Retina (tissue), 1 donor: ENCODE results near the gene UFSP1.
"Not testable (repeated sequence)": the region's sequence is repeated elsewhere in the genome, so short reads cannot be mapped to it uniquely, and the experiment has no call there.

Experiments
- DNase-seq: peaks from one replicate; pipeline ENCODE4 v3.0.0-alpha.2; 2016

Gene UFSP1

DNA sequence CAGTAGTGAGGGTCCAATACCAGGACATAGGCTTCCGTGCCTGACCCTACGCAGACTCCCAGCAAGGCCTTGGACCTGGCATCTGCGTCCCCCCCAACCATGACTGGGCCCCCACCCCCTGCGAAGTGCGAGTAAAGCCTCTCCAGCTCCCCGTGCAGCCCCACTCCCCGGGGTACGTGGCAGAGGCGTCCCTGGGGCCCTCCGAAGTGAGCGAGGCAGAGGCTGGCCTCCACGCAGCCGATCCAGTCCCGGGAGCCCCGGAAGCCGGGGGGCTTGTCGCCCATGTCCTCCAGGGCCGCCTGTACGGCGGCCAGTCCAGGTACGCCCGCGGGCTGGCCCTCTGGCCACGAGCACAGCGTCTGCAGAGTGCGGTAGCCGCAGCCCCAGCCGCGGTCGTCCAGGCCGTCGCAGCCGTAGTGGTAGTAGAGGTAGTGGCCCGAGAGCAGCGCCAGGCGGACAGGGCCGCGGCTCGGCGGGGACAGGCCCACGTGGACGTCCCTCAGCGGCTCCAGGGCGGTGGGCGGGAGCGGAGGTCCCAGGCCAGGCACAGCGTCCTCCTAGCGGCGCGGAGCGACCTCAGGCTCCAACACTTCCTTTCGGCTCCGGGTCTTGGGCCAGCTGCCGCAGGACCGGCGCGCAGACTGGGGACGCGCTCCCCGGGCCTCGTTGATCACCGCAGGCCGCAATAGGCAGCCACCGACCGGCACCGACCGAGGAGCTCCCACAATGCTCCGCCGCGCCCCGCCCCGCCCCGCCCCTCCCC lies at the start of gene UFSP1:
UFSP1 (minus strand) TSS at position 728 of the 763 bp plus-strand sequence; CDS start at position 284, 444 bp downstream.
- peak; percentile 93 for DNase-seq

DNA sequence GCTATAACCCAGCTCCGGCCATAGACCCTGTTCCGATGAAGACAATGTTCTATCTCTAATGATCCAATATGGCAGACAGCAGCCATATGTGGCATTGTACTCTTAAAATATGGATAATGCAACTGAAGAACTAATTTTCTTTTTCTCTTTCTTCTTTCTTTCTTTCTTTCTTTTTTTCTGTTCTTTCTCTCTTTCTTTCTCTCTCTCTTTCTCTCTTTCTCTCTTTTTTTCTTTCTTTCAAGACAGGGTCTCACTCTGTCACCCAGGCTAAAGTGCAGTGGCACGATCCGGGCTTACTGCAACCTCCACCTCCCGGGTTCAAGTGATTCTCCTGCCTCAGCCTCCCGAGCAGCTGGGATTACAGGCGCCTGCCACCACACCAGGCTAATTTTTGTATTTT lies 46.7 kb upstream of the UFSP1 start:
- not testable (repeated sequence) for DNase-seq

DNA sequence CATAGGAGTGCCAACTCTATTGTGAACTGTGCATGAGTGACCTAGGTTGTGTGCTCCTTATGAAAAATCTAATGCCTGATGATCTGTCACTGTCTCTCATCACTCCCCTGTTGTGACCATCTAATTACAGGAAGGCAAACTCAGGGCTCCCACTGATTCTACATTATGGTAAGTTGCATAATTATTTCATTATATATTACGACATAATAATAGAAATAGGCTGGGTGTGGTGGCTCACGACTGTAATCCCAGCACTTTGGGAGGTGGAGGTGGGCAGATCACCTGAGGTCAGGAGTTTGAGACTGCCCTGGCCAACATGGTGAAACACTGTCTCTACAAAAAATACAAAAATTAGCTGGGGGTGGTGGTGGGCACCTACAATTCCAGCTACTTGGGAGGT lies 45.9 kb upstream of the UFSP1 start:
- not testable (repeated sequence) for DNase-seq

DNA sequence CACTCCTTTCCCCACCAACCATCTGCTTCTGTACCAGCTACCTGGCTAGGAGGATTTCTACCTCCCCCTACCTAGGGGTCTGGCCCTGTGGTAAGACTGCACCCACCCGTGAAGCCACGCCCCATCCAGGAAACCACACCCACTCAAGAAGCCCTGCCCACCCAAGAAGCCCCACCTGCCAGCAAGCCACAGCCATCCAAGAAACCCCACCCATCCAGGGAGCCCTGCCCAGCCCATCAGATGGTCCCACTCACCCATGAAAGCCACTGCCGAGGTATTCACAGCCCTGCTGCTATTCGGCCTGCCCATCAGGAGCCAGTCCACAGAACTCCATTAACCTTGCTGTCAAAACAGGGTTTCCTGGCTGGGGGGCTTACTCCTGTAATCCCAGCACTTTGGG lies 44.2 kb upstream of the UFSP1 start:
- no peak for DNase-seq

DNA sequence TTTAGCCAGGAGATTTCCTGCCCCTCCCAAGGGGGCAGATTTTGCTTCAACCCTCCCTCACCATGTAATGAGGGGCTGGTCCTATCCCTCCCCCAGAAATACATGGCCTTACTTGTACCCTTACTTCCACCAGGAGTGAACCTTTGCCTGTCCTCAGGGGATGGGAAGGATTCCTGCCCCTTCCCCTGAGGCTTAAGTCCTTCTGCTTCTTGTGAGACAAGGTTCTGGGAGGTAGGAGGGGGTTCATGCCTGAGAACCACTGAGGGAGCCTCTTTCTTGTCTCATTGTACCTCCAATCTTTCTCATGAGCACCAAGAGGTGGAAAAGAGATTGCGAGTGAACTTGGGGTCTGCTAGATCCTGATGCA lies 40.3 kb upstream of the UFSP1 start:
- DNase-seq: no peak

DNA sequence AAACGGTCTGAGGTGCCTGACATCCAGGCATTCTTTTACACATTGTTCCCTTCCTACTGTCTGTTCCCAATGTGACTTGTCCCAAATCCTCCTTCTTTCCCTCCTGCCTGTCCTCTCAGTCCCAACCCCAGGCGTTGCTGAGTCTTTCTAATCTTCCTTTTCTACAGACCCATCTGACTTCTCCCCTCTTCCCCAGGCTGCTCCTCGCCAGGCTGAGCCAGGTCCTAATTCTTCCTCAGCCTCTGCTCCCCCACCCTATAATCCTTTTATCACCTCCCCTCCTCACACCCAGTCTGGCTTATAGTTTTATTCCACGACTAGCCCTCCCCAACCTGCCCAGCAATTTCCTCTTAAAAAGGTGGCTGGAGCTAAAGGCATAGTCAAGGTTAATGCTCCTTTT lies 34.1 kb upstream of the UFSP1 start:
- DNase-seq: not testable (repeated sequence)

DNA sequence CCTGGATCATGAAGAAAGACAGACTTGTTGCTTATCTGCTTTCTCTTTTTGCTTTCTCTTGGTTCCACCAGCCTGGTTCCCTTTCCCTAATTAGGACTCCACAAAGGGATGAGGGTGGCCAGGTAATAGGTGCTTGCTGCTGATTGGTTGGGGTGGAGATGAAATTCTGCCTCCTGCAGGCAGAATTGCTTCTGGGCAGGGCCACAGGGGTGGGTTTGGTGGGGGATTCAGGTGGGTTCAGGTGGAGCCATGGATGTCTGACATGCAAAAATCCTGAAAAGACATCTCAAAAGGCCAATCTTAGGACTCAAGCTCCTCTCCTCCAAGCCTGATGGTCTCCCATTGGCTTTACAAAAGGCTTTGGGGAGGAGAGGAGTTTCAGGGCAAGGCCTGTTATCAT lies 31.5 kb upstream of the UFSP1 start:
- no peak for DNase-seq

DNA sequence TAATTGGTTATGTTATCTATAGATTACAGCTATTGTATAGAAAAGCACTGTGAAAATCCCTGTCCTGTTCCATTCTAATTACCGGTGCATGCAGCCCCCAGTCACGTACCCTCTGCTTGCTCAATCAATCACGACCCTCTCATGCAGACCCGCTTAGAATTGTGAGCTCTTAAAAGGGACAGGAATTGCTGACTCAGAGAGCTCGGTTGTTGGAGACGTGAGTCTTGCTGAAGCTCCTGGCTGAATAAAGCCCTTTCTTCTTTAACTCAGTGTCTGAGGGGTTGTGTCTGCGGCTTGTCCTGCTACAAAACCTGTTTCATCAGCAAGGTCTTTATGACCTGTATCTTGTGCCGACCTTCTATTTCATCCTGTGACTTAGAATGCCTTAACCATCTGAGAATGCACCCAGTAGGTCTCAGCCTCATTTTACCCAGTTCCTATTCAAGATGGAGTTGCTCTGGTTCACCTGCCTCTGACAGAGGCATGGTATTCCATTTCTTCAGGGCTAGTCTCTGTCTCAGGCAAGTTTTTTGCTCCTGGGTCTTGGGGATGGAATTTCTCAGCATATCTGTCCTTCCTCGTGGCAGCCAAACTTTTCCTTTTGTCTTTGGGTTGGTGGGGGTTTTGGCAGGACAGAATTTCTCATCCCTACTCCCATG lies 30.4 kb upstream of the UFSP1 start:
- DNase-seq: not testable (repeated sequence)

DNA sequence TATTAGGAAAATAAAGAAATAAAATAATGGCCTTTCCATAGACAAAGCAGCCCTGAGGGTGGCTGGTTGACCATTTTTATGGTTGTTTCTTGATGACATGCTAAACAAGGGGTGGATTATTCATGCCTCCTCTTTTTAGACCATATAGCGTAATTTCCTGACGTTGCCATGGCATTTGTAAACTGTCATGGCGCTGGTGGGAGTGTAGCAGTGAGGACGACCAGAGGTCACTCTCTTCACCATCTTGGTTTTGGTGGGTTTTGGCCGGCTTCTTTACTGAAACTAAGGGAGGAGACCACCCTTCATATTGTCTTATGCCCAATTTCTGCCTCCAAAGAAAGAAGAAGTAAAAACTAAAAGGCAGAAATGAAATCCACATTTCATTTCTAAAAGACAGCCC lies 29.8 kb upstream of the UFSP1 start:
- DNase-seq: not testable (repeated sequence)

DNA sequence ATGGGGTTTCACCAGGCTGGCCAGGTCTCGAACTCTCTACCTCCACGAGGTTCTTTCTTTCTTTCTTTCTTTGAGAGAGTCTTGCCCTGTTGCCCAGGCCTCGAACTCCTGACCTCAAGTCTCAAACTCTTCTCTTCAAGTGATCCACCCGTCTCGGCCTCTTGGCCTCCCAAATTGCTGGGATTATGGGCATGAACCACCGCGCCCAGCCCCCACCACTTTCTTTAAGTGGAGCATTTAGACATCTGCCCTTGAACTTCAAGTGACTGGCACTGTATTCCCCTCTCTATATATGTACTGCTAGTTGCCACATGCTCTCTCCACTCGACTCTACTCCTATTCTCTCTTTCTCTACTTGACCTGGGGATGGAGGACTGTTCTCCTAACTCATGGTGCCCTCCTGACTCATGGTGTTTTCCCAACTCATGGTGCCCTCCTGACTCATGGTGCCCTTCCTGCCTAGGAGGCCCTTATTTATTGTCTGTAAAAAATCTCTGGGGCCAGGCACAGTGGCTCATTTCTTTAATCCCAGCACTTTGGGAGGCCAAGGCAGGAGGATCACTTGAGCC lies 25.4 kb upstream of the UFSP1 start:
- no peak for DNase-seq

DNA sequence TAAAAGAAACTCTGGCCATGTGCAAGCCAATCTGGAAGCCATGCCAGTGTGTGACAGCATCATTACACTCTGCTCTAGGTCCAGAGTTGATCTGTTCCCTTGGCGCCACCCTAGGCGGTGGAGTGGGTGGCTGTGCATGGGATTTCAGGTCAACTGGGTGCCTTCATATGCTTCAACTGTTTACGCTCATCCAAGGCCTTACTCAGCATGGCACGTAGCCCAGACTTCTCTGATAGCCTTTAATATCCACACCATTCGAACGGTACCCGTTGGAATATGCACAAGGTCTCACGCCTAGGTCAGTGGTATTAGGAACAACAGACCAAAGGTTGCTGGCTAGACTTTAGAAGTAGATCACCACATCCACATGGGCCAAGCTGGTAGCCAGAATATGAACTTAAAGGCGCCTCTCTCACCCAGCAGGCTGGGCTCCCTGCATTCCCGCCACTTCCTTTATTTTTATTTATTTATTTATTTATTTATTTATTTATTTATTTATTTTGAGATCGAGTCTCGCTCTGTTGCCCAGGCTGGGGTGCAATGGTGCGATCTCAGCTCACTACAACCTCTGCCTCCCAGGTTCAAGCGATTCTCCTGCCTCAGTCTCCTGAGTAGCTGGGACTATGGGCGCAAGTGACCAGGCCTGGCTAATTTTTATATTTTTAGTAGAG lies 24.8 kb upstream of the UFSP1 start:
- no peak for DNase-seq

DNA sequence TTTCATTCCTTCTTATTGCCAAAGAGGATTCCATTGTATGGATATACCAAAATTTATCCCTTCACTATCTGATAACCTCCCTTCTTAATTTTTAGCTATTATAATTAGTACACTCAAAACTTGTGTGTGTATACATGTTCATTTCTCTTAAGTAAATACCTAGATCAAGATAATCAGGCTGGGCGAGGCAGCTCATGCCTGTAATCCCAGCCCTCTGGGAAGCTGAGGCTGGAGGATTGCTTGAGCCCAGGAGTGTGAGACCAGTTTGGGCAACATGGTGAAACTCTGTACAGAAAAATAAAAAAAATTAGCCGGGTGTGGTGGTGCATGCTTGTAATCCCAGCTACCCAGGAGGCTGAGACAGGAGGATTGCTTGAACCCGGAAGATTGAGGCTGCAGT lies 22.0 kb upstream of the UFSP1 start:
- no peak for DNase-seq

DNA sequence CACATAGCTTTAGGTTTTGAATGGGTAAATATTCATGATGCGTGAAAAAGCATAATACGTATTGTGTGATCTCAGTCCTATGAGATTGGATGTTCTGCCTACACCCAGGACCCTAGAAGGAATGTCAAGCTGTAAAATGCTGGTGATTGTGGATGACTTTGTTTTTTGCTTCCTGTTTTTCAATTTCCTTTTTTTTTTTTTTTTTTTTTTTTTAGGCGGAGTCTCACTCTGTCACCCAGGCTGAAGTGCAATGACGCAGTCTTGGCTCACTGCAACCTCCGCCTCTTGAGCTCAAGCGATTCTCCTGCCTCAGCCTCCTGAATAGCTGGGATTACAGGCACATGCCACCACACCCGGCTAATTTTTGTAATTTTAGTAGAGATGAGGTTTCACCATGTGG lies 20.9 kb upstream of the UFSP1 start:
- not testable (repeated sequence) for DNase-seq

DNA sequence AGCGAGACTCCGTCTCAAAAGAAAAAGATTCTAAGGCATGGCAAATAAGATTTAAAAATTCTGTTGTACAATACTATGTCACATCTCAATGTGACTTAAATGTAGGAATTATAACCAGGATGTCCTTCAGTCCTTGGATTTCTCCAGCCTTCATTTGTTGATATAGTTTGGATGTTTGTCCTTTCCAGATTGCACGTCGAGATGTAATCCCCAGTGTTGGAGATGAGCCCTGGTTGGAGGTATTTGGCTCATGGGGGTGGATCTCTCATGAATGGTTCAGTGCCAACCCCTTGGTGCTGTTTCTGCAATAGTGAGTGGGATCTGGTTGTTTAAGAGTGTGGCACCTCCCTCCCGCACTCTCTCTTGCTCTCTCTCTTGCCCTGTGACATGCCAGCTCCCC lies 19.0 kb upstream of the UFSP1 start:
- no peak for DNase-seq

DNA sequence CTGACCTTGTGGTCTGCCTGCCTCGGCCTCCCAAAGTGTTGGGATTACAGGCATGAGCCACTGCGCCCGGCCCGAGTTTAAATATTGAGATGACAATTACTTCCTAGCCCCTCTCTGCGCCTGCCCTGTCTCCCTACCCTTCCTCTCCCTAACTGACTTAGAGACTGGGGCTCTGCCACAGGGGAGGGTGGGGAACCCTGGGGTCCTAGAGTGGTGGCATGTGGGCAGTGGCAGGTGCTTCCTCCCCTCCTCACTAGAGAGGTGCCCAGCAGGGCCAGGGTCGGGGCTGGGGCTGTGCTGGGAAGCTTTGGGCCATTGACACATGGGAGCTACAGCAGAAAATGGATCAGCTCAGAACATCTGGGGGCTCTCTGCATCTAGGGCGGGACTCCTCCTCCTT lies 13.1 kb upstream of the UFSP1 start:
- DNase-seq: no peak

DNA sequence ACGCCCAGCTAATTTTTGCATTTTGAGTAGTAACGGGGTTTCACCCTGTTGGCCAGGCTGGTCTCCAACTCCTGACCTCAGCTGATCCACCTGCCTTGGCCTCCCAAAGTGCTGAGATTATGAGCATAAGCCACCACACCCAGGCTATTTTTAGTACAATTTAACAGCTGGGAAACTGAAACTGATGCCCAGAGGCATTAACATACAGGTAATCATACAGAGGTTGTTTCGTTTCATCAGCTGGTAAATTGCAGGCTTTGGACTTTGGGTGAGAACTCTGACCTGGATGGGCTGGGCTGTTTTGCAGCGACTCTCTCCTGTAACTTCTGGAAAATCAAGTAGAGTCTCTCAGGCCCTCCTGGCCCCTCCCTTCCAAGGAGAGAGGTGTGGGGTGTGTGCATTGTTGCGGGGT lies 12.4 kb upstream of the UFSP1 start:
- DNase-seq: no peak

DNA sequence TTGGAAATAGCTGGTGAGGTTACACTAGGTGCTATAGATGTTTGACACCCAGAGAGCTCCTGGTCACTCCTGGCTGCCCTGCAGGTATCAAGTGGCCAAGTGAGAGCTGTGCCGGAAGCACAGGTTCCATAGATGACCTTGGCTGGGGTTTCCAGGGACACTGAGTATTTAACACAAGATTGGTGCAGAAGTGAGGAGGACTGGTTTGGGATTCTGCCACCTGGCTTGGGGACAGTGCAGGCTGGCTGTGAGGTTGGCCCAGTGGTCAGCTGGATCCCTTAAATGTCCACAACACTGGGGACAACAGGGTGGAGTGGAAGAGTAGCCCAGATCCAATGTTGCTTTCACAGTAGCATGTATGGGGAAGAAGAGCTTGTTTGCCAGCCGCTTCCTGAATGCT lies 11.5 kb upstream of the UFSP1 start:
- no peak for DNase-seq

DNA sequence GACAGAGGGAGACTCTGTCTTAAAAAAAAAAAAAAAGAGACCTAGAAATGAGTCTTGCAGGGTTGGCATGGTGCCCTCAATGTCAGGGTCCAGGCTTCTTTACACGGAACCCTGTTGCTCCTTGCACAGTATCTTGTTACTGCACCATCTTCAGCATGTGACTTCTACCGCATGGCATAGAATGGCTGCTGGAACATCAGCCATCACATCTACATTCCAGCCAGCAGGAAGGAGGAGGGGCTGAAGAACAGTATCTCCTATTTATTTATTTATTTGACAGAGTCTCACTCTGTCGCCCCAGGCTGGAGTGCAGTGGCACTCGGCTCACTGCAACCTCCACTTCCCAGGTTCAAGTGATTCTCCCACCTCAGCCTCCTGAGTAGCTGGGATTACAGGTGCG lies 9.9 kb upstream of the UFSP1 start:
- DNase-seq: no peak

DNA sequence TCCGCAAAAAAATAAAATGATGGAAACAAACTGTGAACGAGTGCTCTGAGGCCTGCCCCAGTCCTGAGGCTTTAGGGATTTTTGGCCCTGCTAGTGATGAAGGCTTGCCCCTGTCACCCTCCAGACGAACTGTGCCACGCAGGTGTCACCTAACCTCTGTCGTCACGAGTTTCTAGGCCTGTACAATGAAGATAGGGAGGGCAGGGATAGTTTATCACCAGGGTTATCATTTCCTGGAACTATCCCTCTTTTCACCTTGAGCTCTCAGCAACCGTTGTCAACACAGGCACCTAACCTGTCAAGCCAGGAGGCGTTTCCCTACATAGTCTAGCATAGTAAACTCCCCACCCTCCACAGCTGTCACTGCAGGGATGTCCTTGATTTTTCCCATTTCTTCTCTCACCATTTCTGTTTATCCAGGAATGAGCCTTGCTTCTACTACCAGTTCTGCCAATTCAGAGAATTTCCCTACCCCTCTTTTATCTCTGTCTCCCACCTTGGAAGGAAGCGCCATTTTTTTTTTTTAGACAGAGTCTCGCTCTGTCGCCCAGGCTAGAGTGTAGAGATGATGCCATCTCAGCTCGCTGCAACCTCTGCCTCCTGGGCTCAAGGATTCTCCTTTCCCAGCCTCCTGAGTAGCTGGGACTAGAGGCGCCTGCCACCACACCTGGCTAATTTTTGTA lies 8.4 kb upstream of the UFSP1 start:
- DNase-seq: no peak

DNA sequence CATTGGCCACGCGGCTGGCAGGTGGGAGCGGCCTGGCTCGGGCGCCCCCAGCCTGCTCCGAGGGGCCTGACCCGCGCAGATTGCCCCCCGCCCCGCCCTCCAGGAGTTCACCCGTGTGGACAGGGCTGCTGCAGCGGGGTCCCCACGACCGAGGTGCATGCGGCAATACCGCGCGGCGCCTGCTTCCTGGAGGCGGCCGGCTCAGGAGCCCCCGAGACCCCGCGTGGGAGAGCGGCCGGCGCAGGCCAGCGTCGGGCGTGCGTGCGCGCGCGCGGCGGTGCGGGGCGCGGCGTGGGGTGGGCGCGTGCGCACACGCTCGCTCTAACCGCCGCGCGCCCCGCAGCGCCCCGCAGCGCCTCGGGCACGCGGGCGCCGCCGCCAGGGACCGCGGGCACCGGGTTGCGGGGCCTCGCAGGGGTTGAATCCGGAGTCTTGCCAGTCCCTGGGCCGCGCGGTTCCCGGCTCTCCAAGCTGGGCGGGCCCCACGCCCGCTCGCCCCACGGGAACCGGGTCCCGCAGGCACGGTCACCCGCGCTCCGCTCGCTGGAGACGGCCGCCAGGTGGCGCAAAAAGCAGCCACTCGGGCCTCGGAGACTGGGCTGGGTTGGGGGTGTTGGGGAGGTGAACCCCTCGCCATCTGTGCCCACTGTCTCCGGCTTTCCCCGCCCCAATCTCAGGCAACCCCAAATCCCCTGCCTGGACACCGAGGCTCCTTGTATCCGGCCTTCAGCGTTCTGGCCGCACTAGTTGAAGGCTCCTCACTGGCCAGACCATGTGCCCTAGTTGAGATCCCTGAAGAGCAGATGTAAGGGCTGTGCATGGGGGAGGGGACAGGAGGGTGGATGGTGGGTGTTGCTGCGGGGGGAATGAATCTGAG lies 7.5 kb upstream of the UFSP1 start:
- peak; percentile 87 for DNase-seq

DNA sequence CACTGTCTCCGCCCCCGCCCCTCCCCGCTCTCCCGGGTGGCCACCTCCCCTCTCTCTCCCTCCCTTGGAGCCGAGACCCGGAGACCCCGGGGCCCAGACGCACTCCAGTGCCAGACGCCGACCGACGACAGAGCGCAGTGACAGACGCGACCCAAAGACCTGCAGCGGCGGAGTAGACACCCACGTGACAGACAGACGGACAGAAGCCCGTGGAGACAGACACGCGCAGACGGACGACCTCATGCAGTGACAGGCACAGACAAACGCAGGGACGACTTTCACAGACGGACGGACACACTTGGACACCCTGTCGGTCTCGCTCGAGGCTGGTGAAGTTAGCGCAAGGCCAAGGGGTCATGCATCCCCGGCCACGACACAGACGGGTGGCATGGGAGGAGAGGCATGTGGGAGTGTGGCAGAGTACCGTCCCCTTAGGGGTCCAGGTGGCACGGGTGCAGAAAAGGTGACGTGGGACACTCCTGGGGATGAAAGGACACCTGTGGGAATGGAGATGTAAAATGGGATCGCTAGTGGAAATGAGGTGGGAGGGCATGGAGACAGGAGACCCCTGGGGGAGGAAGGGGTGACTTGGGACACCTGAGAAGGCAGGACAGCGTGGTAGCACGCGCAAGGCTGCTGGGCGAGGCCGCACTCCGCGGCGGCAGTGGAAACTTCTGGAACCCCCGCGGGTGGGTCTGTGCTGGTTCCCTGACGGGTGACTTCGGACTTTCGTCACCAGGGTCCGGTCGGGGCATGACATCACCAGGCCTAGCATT lies 6.6 kb upstream of the UFSP1 start:
- DNase-seq: peak; percentile 78

DNA sequence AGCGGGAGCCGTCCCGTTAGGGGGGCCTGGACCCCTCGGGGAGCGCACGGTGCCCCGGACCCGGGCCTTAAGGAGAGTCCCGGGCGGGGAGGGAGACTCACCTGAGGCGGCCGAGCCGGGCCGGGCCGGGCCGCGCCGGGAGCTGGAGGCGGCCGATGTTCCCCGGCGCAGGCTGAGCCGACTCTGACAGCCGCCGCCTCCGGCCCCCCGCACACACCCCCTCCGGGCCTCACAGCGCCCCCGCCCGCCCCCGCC lies 6.1 kb upstream of the UFSP1 start, which contains the start of gene ACHE:
ACHE (minus strand) TSS at position 188 of the 255 bp plus-strand sequence. CDS start 1,656 bp downstream, outside the sequence.
- DNase-seq: no peak
